ENCODE data around the gene STK32C.

Gene STK32C

GRCh38 chr10:132264306-132264950 is 43.3 kb downstream of the STK32C start:
- DNase-seq = no peak

GRCh38 chr10:132263866-132264265 is 43.9 kb downstream of the STK32C start:
- DNase-seq = no peak

GRCh38 chr10:132259702-132260482 is 47.9 kb downstream of the STK32C start:
- DNase-seq = no peak

DNA sequence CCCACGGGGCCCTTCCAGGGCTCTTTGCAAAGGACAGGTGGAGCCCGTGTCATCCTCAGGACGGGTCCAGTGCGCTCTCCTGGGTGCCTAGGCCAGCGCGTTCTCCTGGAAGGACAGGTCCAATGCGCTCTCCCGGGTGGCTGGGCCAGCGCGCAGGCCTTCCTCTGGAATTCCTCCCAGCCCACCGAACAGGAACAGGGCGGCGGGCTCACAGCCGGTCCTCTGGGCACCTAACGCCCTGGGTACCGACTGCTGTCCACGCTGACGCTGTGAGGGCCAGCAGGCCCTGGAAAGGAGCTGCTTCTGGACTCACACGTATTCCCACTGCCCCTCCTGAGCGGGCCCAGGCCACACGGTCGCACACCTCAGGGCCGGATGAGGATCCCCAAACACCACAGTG is 49.3 kb downstream of the STK32C start:
- DNase-seq = no peak

DNA sequence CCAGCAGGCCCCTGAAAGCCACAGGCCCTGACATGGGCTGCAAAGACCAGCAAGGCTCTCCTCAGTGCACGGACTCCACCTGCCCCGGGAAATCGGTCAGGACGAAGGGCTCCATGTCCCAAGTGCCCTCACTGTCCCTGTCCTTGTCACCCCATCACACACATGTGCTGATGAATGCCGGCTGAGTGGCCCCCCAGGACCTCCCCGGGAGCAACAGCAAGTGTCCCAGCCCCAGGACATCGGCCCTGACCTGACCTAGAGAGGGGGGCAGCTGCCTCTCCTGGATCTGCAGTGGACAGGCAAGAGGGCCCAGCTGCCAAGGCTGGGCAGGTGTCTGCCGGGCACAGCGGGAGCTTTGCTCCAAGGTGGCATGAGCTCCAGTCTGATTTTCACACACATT is 49.8 kb downstream of the STK32C start:
- DNase-seq = no peak

DNA sequence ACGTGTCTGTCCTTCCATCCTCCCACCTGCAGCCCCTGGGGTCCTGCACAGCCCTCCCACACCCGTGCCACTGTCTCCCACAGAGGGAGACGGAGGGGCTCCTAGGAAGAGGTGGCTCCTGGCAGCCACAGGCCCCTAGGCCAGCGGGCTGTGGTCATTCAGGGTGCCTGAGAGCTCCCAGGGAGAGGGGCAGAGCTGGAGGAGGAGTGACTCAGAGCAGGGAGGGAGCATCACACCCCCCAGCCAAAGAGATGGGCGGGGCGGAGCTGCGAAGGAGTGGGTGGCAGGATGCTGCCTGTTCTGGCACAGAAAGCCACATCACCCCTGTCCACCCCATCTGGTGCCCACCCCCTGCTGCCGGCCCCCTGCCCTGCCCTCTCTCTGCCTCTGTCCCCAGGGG is 50.5 kb downstream of the STK32C start:
- peak; percentile 23 to 26 for DNase-seq

GRCh38 chr10:132256866-132257265 is 50.9 kb downstream of the STK32C start:
- DNase-seq = no peak

DNA sequence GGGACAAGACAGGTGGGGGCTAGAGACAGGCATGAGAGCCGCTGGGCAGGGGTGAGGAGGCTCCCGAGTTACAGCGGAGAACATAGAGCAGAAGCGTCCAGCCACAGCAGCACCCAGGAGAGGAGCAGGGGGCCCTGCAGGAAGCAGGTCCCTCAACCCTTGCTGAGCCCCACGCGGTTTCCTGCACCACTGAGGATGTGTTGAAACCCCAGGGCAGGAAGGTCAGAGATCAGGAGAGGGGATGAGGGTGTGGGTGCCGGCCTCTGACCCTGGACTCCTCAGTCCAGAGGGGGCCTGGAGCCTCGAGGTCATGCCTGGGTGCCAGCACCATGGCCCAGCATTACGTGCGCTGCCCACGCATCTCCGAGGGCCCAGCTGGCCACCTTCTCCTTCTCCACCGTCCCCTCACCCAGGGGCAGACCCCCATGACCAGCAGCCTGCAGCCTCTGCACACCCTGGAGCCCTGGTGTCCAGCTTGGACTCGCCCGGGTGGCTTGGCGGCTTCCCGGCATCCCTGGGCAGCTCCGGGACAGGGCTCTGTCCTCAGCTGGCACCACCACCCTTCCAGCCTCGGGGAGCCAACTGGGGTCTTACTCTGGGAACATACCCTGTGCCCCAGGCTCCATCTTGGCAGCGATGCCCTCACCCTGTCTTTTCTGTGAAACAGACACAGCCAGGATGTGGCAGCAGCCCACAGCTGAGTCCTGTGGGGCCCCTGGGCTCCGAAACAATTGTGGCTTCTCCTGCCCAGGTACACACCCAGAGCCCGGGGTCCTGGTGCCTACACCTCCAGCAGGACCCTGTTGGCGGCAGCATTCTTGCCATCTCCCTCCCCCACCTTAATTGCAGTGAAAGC is 52.0 kb downstream of the STK32C start:
- DNase-seq = peak in 1 of 2 donors; percentile 35

GRCh38 chr10:132254841-132255240 is 52.9 kb downstream of the STK32C start:
- DNase-seq = peak in 1 of 2 donors; percentile 13

DNA sequence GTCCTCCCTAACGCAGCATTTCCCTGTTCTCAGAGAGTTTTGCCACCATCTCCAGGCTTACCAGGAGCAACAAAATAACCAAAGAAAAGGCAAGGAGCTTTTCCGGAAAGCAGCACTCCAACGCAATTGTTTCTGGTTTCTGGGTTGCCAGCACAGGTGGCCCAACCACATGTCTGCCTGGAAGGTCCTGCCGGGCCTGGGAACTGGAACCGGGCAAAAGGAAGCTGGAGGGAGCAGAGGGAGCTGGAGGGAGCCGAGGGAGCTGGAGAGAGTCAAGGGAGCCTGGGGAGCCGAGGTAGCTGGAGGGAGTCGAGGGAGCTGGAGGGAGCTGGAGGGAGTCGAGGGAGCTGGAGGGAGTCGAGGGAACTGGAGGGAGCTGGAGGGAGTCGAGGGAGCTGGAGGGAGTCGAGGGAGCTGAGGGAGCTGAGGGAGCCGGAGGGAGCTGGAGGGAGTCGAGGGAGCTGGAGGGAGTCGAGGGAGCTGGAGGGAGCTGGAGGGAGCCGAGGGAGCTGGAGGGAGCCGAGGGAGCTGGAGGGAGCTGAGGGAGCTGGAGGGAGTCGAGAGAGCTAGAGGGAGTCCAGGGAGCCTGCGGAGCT is 54.6 kb downstream of the STK32C start:
- DNase-seq = no peak

GRCh38 chr10:132252412-132252811 is 55.3 kb downstream of the STK32C start:
- no peak for DNase-seq

DNA sequence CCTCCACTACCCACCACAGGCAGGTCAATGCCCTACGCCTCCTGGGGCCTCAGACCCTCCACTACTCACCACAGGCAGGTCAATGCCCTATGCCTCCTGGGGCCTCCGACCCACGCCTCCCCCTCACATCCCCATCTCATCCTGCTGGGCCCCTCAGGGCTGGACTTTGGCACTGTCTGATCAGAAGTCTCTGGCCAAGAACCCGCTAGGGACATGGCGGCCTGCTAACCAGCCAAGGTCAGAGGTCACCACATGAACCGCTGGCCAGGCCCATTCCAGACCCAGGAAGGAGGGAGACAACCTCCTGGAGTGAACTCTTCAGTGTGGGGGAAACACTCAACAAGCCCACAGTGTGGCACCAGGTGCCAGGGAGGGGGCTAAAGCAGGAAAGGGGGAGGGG is 55.8 kb downstream of the STK32C start:
- DNase-seq = no peak

- no peak for DNase-seq
Observed at GRCh38 chr10:132250481-132251475, 57.0 kb downstream of the STK32C start.

DNA sequence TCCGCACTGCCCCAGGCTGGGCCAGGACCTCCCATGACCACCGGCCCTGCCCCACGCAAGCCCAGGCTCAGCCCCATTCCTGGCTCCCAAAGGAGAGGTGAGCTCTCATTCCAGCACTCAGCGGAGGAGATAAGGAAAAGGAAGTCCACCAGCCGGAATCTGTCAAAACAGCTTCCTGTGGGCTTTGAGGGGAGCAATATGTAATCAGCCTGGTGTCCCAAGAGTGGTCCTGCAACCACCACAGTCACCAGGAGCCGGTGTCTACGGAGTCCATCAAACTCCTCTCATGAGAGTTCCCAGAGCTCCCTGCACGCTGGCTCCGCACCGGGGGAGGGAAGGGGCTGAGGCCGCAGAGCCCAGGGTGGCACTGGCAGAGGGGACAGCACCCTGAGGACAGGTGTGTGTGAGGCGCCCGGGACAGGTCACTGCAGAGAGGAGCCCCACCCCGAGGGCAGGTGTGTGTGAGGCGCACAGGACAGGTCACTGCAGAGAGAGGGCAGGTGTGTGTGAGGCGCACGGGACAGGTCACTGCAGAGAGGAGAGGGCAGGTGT is 57.9 kb downstream of the STK32C start:
- no peak for DNase-seq

DNA sequence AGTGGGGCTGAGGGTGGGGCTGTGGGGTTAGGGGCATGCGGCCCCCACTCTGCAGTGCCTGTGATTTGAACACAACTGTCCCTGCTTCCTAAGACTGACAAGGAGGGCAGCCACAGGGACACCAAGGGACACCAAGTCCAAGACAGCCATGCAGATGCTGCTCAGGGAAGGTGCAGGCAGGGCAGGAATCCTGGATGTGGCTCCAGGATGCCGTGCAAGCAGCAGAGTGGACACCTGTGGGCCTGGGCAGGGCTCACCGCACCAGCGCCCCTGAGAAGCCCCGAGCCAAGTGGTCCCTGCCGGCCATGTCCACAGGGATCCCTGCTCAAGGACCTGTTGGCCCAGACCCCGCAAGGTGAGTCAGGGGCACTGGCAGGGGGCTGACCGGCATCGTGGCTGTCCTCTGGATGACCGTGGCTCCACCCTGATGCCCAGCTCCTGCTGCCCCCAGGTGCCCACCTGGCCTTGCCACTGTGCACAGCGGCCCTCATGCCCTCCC is 58.5 kb downstream of the STK32C start:
- no peak for DNase-seq

DNA sequence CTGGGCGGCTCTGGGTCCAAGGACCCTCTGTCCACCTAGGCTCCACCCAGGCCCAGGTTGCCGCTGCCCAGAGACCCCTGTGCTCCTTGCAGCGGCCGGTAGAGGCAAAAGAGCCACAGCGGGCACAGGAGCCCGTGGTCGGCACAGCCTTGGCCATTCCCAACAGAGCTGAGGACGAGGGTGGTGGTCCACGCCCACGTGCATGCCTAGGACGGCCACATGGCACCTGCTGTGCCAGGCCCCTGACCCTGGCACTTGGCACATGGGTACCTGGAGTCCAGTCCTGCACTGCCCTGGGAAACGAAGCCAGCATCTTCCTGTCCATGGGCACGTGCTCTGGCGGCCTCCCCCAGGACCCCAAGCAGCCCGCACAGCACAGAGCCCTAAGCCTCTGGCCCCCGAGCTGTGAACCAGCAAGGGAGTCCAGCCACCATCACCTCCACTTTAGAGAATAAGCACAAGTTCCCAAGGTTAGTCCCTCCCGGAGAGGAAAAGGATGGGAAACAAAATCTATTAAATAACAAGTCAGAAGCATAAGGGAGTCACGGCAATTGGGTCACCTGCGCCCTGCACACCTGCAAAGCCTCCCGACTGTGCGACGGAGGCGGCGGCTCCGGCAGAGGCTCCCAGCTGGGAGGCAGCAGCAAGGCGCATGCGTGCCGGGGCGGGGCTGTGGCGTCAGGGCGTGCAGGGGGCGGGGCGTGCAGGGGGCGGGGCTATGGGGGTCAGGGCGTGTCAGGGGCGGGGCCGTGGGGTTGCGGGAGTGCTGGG is 59.1 kb downstream of the STK32C start:
- DNase-seq = peak; percentile 37 to 66

- DNase-seq = no peak
Observed at GRCh38 chr10:132247943-132248342, 59.8 kb downstream of the STK32C start.

GRCh38 chr10:132246296-132246695 is 61.5 kb downstream of the STK32C start:
- no peak for DNase-seq

GRCh38 chr10:132245056-132245455 is 62.7 kb downstream of the STK32C start:
- no peak for DNase-seq

DNA sequence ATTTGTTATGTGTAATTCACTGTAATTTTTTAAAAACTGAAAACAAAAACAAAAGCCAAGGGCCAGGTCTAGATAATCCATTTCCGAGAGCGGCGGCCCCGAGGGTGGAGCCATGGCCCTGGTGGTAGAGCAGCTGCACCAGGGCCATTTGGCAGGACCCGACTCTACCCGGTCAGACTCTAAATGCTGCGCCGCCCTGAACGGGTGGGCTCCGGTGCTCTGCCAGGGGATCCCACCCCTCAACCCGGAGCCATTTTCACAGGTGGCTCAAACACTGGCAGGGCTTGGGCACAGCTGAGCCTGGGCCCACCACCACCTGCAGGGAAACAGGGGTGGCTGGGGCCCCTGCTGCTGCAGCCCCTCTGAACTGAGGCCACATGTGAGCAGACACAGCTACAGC is 64.1 kb downstream of the STK32C start:
- DNase-seq = no peak

GRCh38 chr10:132243141-132243540 is 64.6 kb downstream of the STK32C start:
- DNase-seq = no peak

All from CD4-positive, alpha-beta T cell treated with Interleukin-1 beta for 1 hour (primary cell).